ENCODE results near the gene COL5A1. TPM values are rescaled to one million over a fixed set of nuclear protein-coding genes. Genes with fewer than 3 reads are reported as not detected.
"Not testable (repeated sequence)": the region's sequence is repeated elsewhere in the genome, so short reads cannot be mapped to it uniquely, and the experiment has no call there.

COL5A1 gene
- total RNA-seq, 4 donors from 2014 or later = 4.9 to 97.4 (median 11.9) TPM

GRCh38 chr9:134712243-134712642 lies 70.6 kb downstream of the COL5A1 start:
- TF ChIP-seq POLR2A (IDR thresholded peaks at IDR 0.05) = no peak
- TF ChIP-seq, protein P1, sequence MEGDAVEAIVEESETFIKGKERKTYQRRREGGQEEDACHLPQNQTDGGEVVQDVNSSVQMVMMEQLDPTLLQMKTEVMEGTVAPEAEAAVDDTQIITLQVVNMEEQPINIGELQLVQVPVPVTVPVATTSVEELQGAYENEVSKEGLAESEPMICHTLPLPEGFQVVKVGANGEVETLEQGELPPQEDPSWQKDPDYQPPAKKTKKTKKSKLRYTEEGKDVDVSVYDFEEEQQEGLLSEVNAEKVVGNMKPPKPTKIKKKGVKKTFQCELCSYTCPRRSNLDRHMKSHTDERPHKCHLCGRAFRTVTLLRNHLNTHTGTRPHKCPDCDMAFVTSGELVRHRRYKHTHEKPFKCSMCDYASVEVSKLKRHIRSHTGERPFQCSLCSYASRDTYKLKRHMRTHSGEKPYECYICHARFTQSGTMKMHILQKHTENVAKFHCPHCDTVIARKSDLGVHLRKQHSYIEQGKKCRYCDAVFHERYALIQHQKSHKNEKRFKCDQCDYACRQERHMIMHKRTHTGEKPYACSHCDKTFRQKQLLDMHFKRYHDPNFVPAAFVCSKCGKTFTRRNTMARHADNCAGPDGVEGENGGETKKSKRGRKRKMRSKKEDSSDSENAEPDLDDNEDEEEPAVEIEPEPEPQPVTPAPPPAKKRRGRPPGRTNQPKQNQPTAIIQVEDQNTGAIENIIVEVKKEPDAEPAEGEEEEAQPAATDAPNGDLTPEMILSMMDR (IDR thresholded peaks at IDR 0.05) = no peak
- peak overlapping the region in 1 of 4 donors; percentile 85 for H3K27ac ChIP-seq
- no peak overlapping the region for H3K4me3 ChIP-seq

GRCh38 chr9:134712926-134713325 lies 71.3 kb downstream of the COL5A1 start:
- Histone ChIP-seq H3K4me3 (no peak overlapping the region), H3K4me1 (peaks cover 0 to 22% (median 0%) of the 10 kb centered on the region in 4 donors), H3K9me3 (no peaks in the 10 kb centered on the region), H3K36me3 (no peaks in the 10 kb centered on the region), H3K27me3 (no peaks in the 10 kb centered on the region), H3K27ac (peak overlapping the region in 1 of 4 donors; percentile 85)
- DNase-seq = no peak
- no peak for TF ChIP-seq POLR2A (IDR thresholded peaks at IDR 0.05)
- TF ChIP-seq, protein P1 (IDR thresholded peaks at IDR 0.05) = no peak

More at GRCh38 chr9:134712243-134712642, 70.6 kb downstream of the COL5A1 start:
- no peaks in the 10 kb centered on the region for H3K9me3 ChIP-seq
- peaks cover 0 to 27% (median 0%) of the 10 kb centered on the region in 4 donors for H3K4me1 ChIP-seq
- DNase-seq = no peak
- no peaks in the 10 kb centered on the region for H3K36me3 ChIP-seq
- no peaks in the 10 kb centered on the region for H3K27me3 ChIP-seq

GRCh38 chr9:134715536-134715935 lies 73.9 kb downstream of the COL5A1 start:
- not testable (repeated sequence) for H3K27ac ChIP-seq, H3K27me3 ChIP-seq

DNA sequence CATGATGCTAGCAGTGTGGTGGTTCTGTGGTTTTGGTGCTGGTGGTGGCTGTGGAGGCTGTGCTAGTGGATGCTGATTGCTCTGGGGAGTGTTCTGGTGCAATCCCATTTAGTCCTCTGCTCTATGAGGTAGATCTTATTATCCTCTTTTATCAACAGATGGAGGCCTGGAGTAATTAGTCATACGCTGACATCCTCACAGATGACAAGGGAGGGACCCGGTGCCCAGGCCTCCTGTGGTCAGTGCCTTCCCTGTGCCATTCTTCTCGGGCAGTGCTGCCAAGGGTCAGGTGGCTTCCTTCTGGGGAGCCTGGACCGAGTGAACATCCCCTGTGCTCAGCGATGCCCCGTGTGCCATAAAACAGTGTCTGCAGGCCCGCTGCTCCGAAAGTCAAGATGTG lies 74.5 kb downstream of the COL5A1 start:
- Histone ChIP-seq H3K27ac (no peak overlapping the region), H3K4me3 (no peak overlapping the region), H3K27me3 (no peaks in the 10 kb centered on the region), H3K4me1 (no peaks in the 10 kb centered on the region), H3K9me3 (no peaks in the 10 kb centered on the region), H3K36me3 (no peaks in the 10 kb centered on the region)
- no peak for DNase-seq
- TF ChIP-seq POLR2A (IDR thresholded peaks at IDR 0.05) = no peak
- TF ChIP-seq, protein P1 (IDR thresholded peaks at IDR 0.05) = no peak

More at GRCh38 chr9:134715536-134715935, 73.9 kb downstream of the COL5A1 start:
- H3K4me1 ChIP-seq, H3K36me3 ChIP-seq, H3K4me3 ChIP-seq, H3K9me3 ChIP-seq, DNase-seq: not testable (repeated sequence)

GRCh38 chr9:134717056-134717455 lies 75.5 kb downstream of the COL5A1 start:
- Histone ChIP-seq H3K4me1 (no peaks in the 10 kb centered on the region), H3K36me3 (no peaks in the 10 kb centered on the region), H3K27ac (peak overlapping the region in 1 of 4 donors; percentile 18), H3K4me3 (no peak overlapping the region), H3K9me3 (no peaks in the 10 kb centered on the region), H3K27me3 (no peaks in the 10 kb centered on the region)
- TF ChIP-seq POLR2A (IDR thresholded peaks at IDR 0.05) = no peak
- TF ChIP-seq, protein P1 (IDR thresholded peaks at IDR 0.05) = no peak
- DNase-seq = no peak

DNA sequence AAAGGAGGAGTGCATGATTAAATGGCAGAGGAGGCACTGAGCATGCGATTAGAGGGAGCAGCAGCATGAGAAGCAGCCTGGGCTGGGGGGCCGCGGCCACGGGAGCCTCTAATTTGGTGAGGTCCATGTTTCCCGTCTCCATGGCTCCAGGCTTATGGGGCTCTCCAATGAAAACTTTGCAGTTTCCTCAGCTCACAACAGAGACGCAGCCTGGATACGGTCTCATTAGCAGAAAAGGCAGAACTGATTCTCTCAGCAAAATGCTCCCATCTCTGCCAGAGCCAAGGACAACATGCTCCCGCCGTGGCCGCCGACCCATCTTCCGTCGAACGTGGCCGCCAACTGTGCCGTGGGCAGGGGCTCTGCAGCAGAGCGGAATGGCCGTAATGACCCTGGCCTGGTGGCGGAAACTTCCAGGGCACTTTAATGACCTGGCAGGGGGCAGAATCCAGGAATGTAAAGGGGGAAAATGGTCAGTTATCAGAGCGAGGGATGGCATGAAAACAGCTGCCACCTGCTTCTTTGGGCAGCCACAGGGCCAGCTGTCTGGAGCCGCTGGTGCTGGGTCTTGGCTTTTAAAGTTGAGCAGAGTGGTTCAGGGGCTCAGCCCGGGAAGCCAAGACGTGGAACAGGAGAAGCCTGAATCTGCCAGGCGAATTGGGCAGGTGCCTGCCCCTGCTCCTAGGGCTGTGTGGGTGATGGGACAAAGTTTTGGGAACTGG lies 76.5 kb downstream of the COL5A1 start:
- H3K4me3 ChIP-seq = no peak overlapping the region
- TF ChIP-seq POLR2A (IDR thresholded peaks at IDR 0.05) = no peak
- TF ChIP-seq, protein P1 (IDR thresholded peaks at IDR 0.05) = no peak
- H3K36me3 ChIP-seq = no peaks in the 10 kb centered on the region
- H3K4me1 ChIP-seq = no peaks in the 10 kb centered on the region
- H3K27me3 ChIP-seq = no peaks in the 10 kb centered on the region
- DNase-seq = no peak
- H3K27ac ChIP-seq = peak overlapping the region in 1 of 4 donors; percentile 18
- no peaks in the 10 kb centered on the region for H3K9me3 ChIP-seq

Measured in Peyer's patch (tissue), 4 donors.